MG63 (cell line): ENCODE measurements around the gene LDLRAD3. TPM values are rescaled to one million over a fixed set of nuclear protein-coding genes. Genes with fewer than 3 reads are reported as not detected.

Source experiments
- DNase-seq: peaks from one replicate; pipeline ENCODE4 v3.0.0-alpha.2; 2020
- H3K27me3 ChIP-seq: fragments of 250-450 bp; sonication (Bioruptor Pico); 2 replicates; pipeline ENCODE4 v1.5.1; 2020; ENCODE audit warnings: mild to moderate bottlenecking, moderate library complexity
- H3K36me3 ChIP-seq: fragments of 250-450 bp; sonication (Bioruptor Pico); 2 replicates; pipeline ENCODE4 v1.5.1; 2020; ENCODE audit warnings: mild to moderate bottlenecking, moderate library complexity
- H3K4me3 ChIP-seq: fragments of 250-450 bp; sonication (Bioruptor Pico); 2 replicates; pipeline ENCODE4 v1.5.1; 2020; ENCODE audit warnings: mild to moderate bottlenecking, moderate library complexity
- H3K9me3 ChIP-seq: fragments of 250-450 bp; sonication (Bioruptor Pico); 2 replicates; pipeline ENCODE4 v1.5.1; 2020; ENCODE audit warnings: mild to moderate bottlenecking, moderate library complexity
- total RNA-seq: library from RNA; depleted of rRNA; stranded (reverse); fragments of >200 nt; shearing (Covaris generic); gene quantifications from 2 replicates; pipeline ENCODE4 v1.2.3, GENCODE V29; 2014; ENCODE audit warnings: low replicate concordance

Gene LDLRAD3
- total RNA-seq, 1 experiment from 2014 or later, result 1.6 TPM

DNA sequence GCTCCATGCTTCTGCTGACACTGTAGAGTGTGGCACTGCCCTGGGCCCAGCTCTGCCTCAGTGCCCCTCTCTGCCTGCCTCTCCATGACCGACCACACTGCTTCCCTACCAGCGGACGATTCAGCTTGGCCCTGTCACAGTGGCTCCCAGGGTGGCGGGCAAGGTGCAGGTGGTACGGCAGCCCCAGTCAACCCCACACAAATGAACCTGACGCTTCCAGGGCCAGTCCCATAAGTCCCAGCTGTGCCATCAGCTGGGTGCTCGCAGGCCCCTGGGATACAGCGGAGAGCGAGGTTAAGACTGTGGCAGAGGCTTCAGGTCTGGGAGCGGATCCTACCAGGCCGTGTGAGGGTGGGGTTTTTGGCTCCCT, 134.8 kb downstream of the LDLRAD3 start:
- DNase-seq, result no peak
- H3K36me3 ChIP-seq, result peaks cover 5% of the 10 kb centered on the region; the same call in 1 of the 2 replicates
- peaks cover 19% of the 10 kb centered on the region for H3K9me3 ChIP-seq
- H3K27me3 ChIP-seq, result no peaks in the 10 kb centered on the region
- no peak overlapping the region for H3K4me3 ChIP-seq

DNA sequence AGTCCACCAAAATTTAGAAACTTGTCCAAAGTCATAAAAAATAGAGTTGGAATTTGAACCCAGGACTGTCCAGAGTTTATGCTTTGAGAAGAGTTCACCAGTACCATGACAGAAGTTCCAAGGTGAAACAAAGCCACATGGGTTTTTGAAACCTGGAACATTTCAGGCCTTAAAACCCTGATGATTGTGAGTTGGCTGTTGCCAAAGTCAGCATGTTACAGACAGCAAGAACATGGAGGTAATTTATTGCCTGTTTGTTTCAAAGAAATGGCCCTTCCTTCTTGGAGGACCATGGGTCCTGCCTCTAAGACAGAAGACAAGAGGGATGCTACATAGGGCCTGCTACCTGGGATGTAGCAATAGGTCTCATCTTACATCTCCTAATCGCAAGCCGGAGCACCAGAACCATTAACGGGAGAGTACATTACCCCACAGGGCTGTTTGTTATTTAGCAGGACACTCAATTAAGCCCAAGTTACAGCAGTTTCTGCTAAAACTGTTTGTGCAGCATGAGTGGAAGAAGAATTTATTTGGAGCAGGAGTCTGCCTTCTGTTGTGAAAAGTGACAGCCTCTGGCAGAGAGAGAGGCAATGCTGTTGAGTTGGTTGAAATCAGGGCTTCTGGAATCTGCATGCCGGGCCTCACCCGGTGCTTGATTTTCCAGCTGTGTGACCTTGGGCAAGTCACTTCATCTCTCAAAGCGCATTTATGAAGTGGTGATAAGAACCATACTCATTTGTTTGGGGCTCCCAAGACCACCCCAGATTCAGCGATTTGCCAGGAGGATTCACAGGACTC, 136.2 kb downstream of the LDLRAD3 start:
- no peak overlapping the region for H3K4me3 ChIP-seq
- no peak for DNase-seq
- peaks cover 5% of the 10 kb centered on the region; the same call in 1 of the 2 replicates for H3K36me3 ChIP-seq
- H3K27me3 ChIP-seq, result no peaks in the 10 kb centered on the region
- peaks cover 19% of the 10 kb centered on the region for H3K9me3 ChIP-seq

GRCh38 chr11:36081274-36081945, 137.5 kb downstream of the LDLRAD3 start:
- DNase-seq, result no peak
- Histone ChIP-seq H3K27me3 (no peaks in the 10 kb centered on the region), H3K4me3 (no peak overlapping the region), H3K36me3 (no peaks in the 10 kb centered on the region; the same call in 1 of the 2 replicates), H3K9me3 (peaks cover 9% of the 10 kb centered on the region; the same call in 1 of the 2 replicates)

DNA sequence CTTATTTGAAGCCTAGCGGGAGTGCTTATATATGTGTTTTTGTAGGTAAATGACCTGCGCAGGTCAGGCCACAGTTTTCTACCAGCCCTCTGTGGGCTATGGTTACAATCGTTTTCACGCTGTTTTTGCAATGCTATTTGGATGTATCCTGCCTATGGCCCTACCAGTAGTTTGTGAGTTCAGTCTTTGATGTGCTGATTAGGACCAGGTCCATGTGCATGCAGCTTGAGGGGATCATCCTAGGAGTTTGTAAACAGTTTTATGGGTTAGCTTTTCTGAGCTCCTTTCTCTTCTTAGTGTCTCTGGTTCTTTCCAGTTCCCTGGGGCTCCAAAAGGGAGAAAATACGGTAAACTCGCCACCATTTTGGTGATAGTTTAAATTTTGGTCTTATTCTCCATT, 142.5 kb downstream of the LDLRAD3 start:
- Histone ChIP-seq H3K4me3 (no peak overlapping the region), H3K9me3 (no peaks in the 10 kb centered on the region), H3K27me3 (no peaks in the 10 kb centered on the region), H3K36me3 (no peaks in the 10 kb centered on the region; the same call in 1 of the 2 replicates)
- no peak for DNase-seq

DNA sequence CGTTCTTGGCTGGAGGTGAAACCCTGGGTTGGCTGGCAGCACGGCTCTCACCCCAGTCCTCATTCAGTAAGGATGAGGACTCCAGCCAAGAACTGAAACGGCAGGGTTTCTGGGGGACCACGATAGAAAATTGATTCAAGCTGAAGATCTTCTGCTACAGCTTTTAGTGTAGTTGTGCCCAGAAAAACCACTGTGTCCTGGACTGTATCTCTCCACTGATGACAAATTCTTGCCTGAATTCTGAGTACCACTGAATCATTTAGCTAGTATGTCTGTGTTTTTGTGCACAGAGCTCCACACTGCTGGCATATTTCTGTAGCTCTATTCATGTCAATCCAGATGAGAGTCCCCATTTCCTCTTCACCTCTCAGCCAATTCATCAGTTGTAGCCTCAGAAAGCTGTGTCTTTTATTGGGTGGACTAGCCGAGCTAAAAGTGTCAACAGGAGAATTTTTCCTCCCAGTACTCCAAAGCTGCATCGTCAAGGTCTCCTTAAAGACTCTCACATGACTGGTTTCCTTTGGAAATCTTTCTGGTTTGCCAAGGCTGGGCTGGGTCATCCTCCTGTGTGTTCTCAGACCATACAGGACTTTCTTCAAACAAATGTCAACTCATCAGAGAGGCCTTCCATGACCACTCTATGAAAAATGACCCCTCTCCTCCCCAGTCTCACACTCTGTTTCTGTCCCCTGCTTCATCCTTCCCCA, 144.6 kb downstream of the LDLRAD3 start:
- Histone ChIP-seq H3K4me3 (no peak overlapping the region), H3K27me3 (no peaks in the 10 kb centered on the region), H3K9me3 (0 out of 2 replicates have a peak, but pooled peaks cover 1% of the 10 kb centered on the region), H3K36me3 (no peaks in the 10 kb centered on the region; the same call in 1 of the 2 replicates)
- peak; percentile 11 for DNase-seq

DNA sequence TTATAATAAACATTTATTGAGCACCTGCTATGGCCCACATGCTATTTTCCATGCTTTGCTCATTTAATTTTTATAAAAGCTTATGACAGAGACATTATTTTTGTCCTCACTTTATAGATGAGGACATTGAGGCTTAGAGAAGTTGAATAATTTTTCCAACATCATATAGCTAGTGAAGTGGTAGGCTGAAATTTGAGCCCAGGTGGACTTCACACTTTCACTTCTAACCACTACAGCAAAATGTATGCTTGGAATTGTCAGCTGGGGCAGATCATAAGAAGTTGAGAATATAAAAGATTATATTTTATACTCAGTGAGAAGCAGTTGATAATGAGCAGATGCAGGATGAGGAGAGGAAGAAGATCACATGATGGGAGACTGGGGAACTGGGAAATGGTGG, 146.1 kb downstream of the LDLRAD3 start:
- H3K27me3 ChIP-seq, result no peaks in the 10 kb centered on the region
- peaks cover 5% of the 10 kb centered on the region; the same call in 1 of the 2 replicates for H3K9me3 ChIP-seq
- H3K36me3 ChIP-seq, result no peaks in the 10 kb centered on the region; the same call in none of the 2 replicates
- no peak overlapping the region for H3K4me3 ChIP-seq
- no peak for DNase-seq

DNA sequence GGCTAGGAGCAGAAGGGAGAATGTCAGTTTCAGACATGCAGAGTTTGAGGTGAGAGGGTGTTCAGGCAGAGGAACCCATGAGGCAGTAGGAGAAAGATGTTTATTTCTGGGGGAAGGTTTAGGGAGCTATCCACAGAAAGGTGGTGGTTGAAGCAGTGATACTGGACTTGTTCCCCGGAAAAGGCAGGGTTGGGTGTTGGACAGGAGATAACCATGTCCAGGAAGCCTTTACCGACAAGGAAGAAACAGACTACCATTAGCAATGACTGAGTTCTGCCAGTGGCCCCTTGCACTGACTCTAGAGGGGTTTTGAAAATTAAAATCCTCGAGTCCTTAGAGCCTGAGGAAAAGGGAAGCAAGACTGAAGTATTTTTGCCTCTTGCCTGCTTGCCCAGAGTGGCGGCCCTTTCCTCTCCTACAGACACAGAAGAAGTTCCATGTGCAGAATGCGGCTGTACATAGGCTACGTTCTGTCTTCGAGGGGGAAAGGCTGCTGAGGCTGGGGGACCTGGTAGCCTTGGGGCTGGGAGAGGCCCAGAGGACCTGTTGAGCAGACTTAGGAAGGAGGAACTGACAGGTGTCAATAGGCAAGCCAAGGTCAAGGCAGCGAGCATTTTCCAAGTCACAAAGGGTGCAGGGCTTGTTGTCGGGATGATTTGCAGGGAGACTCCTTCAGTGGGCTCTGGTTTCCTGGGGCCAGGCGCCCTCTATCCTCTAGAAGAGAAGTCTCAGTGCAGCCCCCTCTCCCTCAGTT, 146.7 kb downstream of the LDLRAD3 start:
- peaks cover 5% of the 10 kb centered on the region; the same call in 1 of the 2 replicates for H3K9me3 ChIP-seq
- no peaks in the 10 kb centered on the region for H3K27me3 ChIP-seq
- no peak overlapping the region for H3K4me3 ChIP-seq
- H3K36me3 ChIP-seq, result no peaks in the 10 kb centered on the region; the same call in none of the 2 replicates
- DNase-seq, result no peak

- peaks cover 5% of the 10 kb centered on the region; the same call in 1 of the 2 replicates for H3K9me3 ChIP-seq
- H3K36me3 ChIP-seq, result no peaks in the 10 kb centered on the region; the same call in none of the 2 replicates
- no peaks in the 10 kb centered on the region for H3K27me3 ChIP-seq
- no peak overlapping the region for H3K4me3 ChIP-seq
- DNase-seq, result no peak
Observed at GRCh38 chr11:36091256-36091811, 147.5 kb downstream of the LDLRAD3 start.

DNA sequence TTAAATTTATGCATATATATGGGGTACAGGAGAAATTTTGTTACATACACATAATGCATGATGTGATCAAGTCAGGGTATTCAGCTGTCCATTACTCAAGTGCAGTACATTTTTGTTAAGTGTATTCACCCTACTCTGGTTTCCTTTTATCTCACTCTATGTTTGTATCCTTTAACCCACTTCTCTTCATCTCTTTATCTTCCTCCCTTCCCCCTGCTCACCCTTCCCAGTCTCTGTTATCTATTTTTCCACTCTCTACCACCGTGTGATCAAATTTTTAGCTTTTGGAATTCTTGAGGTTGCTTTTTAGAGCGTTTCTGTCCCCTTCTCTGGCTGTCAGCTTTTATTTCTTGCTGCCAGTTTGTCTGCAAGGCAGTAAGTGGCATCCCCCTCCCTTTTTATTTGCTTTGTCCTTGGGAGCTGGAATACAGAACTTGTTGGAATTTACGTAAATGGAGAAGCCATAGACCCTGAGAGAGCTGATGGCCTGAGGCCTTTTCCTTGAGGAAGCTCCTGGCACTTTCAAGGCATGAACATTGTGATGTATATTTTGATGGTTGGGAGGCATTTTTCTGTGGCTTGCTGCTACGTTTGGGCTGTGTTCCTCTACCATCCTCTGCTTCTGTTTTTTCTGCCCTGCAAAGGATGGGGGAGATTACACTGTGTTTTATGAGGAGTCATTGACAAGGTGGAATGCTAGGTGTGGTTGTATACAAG, 148.6 kb downstream of the LDLRAD3 start:
- H3K9me3 ChIP-seq, result peaks cover 5% of the 10 kb centered on the region; the same call in 1 of the 2 replicates
- H3K4me3 ChIP-seq, result no peak overlapping the region
- H3K27me3 ChIP-seq, result no peaks in the 10 kb centered on the region
- no peaks in the 10 kb centered on the region; the same call in none of the 2 replicates for H3K36me3 ChIP-seq
- no peak for DNase-seq

GRCh38 chr11:36093548-36093947, 149.7 kb downstream of the LDLRAD3 start:
- DNase-seq, result no peak
- no peaks in the 10 kb centered on the region for H3K27me3 ChIP-seq
- no peak overlapping the region for H3K4me3 ChIP-seq
- H3K9me3 ChIP-seq, result peaks cover 5% of the 10 kb centered on the region; the same call in 1 of the 2 replicates
- H3K36me3 ChIP-seq, result no peaks in the 10 kb centered on the region; the same call in none of the 2 replicates

DNA sequence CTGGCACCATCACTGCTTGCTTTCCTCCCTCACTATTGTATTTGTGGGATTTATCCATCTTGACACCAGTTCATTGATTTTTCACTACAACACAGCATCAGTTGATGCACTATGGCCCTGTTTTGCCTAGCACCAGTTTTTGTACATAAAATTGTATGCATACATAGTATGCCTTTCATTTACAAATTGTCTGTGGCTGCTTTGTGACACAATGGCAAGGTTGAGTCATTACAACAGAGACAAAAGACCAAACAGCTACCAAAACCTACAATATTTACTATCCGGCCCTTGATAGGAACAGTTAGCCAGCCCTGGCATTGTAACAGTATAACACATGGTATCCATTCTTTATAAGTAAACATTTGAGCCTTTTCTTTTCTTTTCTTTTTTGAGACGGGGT, 150.3 kb downstream of the LDLRAD3 start:
- Histone ChIP-seq H3K27me3 (no peaks in the 10 kb centered on the region), H3K9me3 (peaks cover 5% of the 10 kb centered on the region; the same call in 1 of the 2 replicates), H3K4me3 (no peak overlapping the region), H3K36me3 (no peaks in the 10 kb centered on the region; the same call in none of the 2 replicates)
- no peak for DNase-seq

- peaks cover 5% of the 10 kb centered on the region; the same call in 1 of the 2 replicates for H3K9me3 ChIP-seq
- H3K27me3 ChIP-seq, result no peaks in the 10 kb centered on the region
- DNase-seq, result peak; percentile 6
- no peak overlapping the region for H3K4me3 ChIP-seq
- peaks cover 8% of the 10 kb centered on the region for H3K36me3 ChIP-seq
Observed at GRCh38 chr11:36095716-36096115, 151.9 kb downstream of the LDLRAD3 start.

DNA sequence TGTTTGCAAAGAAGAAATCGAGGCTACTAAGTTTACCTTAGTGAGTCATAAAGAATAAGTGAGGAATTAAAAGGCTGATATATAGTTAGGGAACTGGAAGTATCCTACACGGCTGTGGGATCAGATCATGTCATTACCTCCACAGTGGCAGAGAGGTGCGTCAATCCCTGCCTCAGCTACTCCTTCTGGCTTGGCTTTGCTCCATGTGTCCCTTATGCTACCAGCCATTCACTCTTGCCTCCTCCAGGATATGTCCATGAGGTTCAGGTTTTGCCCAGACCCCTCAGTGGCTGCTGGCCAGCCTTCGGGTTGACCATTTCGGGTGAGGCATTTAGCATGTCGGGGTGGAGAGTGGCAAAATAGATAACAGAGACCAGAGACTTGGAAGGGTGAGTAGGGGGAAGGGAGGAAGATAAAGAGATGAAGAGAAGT, 153.4 kb downstream of the LDLRAD3 start:
- no peak overlapping the region for H3K4me3 ChIP-seq
- DNase-seq, result no peak
- peaks cover 8% of the 10 kb centered on the region for H3K36me3 ChIP-seq
- peaks cover 5% of the 10 kb centered on the region; the same call in 1 of the 2 replicates for H3K9me3 ChIP-seq
- no peaks in the 10 kb centered on the region for H3K27me3 ChIP-seq

- DNase-seq, result no peak
- Histone ChIP-seq H3K27me3 (no peaks in the 10 kb centered on the region), H3K4me3 (no peak overlapping the region), H3K9me3 (peaks cover 5% of the 10 kb centered on the region; the same call in 1 of the 2 replicates), H3K36me3 (peaks cover 8% of the 10 kb centered on the region)
Observed at GRCh38 chr11:36098087-36098486, 154.2 kb downstream of the LDLRAD3 start.

DNA sequence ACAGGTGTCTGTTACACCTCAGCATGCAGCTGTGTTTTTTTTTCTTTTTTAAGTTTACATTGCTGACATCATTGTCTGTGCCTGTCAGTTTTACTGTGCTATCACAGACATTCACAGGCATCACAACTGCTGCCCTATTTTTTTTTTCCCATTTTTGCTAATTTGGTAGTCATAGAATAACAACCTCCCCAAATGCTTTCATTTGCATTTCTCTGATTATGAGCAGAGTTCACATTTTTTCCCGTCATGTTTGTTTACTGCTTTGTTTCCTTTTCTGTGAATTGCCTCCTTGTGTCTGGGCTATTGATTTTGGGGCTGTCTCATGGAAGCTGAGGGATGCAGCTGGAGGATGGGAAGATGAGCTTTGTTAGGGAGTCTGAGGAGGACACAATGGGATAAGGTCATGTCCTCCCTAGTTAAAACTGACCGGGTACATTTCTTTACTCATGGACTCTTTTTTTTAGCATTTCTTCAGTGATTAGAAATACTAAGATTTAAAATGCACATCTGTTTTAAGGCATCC, 155.1 kb downstream of the LDLRAD3 start:
- Histone ChIP-seq H3K36me3 (peaks cover 8% of the 10 kb centered on the region), H3K27me3 (no peaks in the 10 kb centered on the region), H3K4me3 (no peak overlapping the region), H3K9me3 (no peaks in the 10 kb centered on the region)
- no peak for DNase-seq
